Stimulated activated naive CD8-positive, alpha-beta T cell treated with anti-CD3 and anti-CD28 coated beads, Interleukin-15, amount 100 ng/mL, for 72 hours (primary cell): Measurements from ENCODE around the gene RPS13.
"Not testable (repeated sequence)": the region's sequence is repeated elsewhere in the genome, so short reads cannot be mapped to it uniquely, and the experiment has no call there.

Experiments used
- ATAC-seq: fragments of 150-1000 bp; cut with Tn5 transposase; 2 replicates; pipeline ENCODE4 v1.10.0; 2021; ENCODE audit warnings: mild to moderate bottlenecking, moderate library complexity
- DNase-seq, 2 donors: peaks; one replicate each; pipeline ENCODE4 v3.0.0; 2021 to 2022
- H3K27ac Mint-ChIP-seq, 2 donors: one replicate each; pipeline ENCODE4 v1.8.0; 2022; ENCODE audit warnings: mild to moderate bottlenecking in 2 of 2, mixed read lengths in 2 of 2, moderate library complexity in 2 of 2
- H3K27me3 Mint-ChIP-seq: one replicate; pipeline ENCODE4 v1.8.0; 2022; ENCODE audit warnings: mixed read lengths
- H3K4me1 Mint-ChIP-seq: one replicate; pipeline ENCODE4 v1.8.0; 2022; ENCODE audit warnings: mild to moderate bottlenecking, mixed read lengths
- H3K4me3 Mint-ChIP-seq, 2 donors: one replicate each; pipeline ENCODE4 v1.8.0; 2022; ENCODE audit warnings: mild to moderate bottlenecking in 2 of 2, mixed read lengths in 2 of 2, moderate library complexity in 1 of 2
- H3K9me3 Mint-ChIP-seq, 2 donors: one replicate each; pipeline ENCODE4 v1.8.0; 2022; ENCODE audit warnings: mixed read lengths in 2 of 2

The RPS13 gene

GRCh38 chr11:17077520-17078401 lies at the start of gene RPS13:
RPS13 (minus strand) TSS chr11:17077667; CDS start chr11:17077641, 26 bp downstream.
- Mint-ChIP-seq H3K9me3 (no peaks in the 10 kb centered on the region), H3K4me3 (peak within 1 kb of the TSS; percentile 98 to 100), H3K27me3 (no peaks in the 10 kb centered on the region), H3K27ac (peak within 1 kb of the TSS; percentile 97 to 99), H3K4me1 (peaks cover 49% of the 10 kb centered on the region)
- DNase-seq (peak; percentile 90 to 96), ATAC-seq (peak; percentile 98)

GRCh38 chr11:17121981-17122380 lies 44.5 kb upstream of the RPS13 start:
- Mint-ChIP-seq H3K27me3 (no peaks in the 10 kb centered on the region), H3K27ac (no peak overlapping the region), H3K9me3 (no peaks in the 10 kb centered on the region), H3K4me3 (no peak overlapping the region), H3K4me1 (no peaks in the 10 kb centered on the region)
- no peak for ATAC-seq
- no peak for DNase-seq

- Mint-ChIP-seq H3K27me3 (no peaks in the 10 kb centered on the region), H3K27ac (no peak overlapping the region), H3K4me3 (no peak overlapping the region), H3K4me1 (no peaks in the 10 kb centered on the region), H3K9me3 (no peaks in the 10 kb centered on the region)
- no peak for ATAC-seq
- no peak for DNase-seq
Observed at GRCh38 chr11:17117262-17117661, 39.8 kb upstream of the RPS13 start.

GRCh38 chr11:17116117-17116516 lies 38.6 kb upstream of the RPS13 start:
- Mint-ChIP-seq H3K4me3 (no peak overlapping the region), H3K27ac (no peak overlapping the region), H3K4me1 (no peaks in the 10 kb centered on the region), H3K9me3 (no peaks in the 10 kb centered on the region), H3K27me3 (no peaks in the 10 kb centered on the region)
- no peak for ATAC-seq
- DNase-seq: no peak

GRCh38 chr11:17107745-17108144 lies 30.3 kb upstream of the RPS13 start:
- not testable (repeated sequence) for H3K9me3 Mint-ChIP-seq, H3K27ac Mint-ChIP-seq, H3K27me3 Mint-ChIP-seq, H3K4me3 Mint-ChIP-seq, H3K4me1 Mint-ChIP-seq, ATAC-seq, DNase-seq

GRCh38 chr11:17105404-17106040 lies 28.1 kb upstream of the RPS13 start:
- DNase-seq, H3K9me3 Mint-ChIP-seq, H3K27me3 Mint-ChIP-seq, H3K27ac Mint-ChIP-seq, ATAC-seq, H3K4me3 Mint-ChIP-seq, H3K4me1 Mint-ChIP-seq: not testable (repeated sequence)

- Mint-ChIP-seq H3K4me1 (no peaks in the 10 kb centered on the region), H3K27me3 (no peaks in the 10 kb centered on the region), H3K27ac (no peak overlapping the region), H3K9me3 (no peaks in the 10 kb centered on the region), H3K4me3 (no peak overlapping the region)
- ATAC-seq (no peak), DNase-seq (no peak)
Observed at GRCh38 chr11:17102462-17102861, 25.0 kb upstream of the RPS13 start.

GRCh38 chr11:17098658-17099057 lies 21.2 kb upstream of the RPS13 start:
- no peak for DNase-seq
- Mint-ChIP-seq H3K4me3 (no peak overlapping the region), H3K27me3 (no peaks in the 10 kb centered on the region), H3K27ac (no peak overlapping the region), H3K4me1 (no peaks in the 10 kb centered on the region), H3K9me3 (no peaks in the 10 kb centered on the region)
- ATAC-seq: no peak

GRCh38 chr11:17098038-17098437 lies 20.6 kb upstream of the RPS13 start:
- Mint-ChIP-seq H3K4me1 (no peaks in the 10 kb centered on the region), H3K9me3 (no peaks in the 10 kb centered on the region), H3K27me3 (no peaks in the 10 kb centered on the region), H3K4me3 (no peak overlapping the region), H3K27ac (no peak overlapping the region)
- no peak for DNase-seq
- no peak for ATAC-seq

GRCh38 chr11:17085976-17086375 lies 8.5 kb upstream of the RPS13 start:
- not testable (repeated sequence) for DNase-seq, H3K9me3 Mint-ChIP-seq, ATAC-seq, H3K27me3 Mint-ChIP-seq, H3K27ac Mint-ChIP-seq, H3K4me1 Mint-ChIP-seq, H3K4me3 Mint-ChIP-seq

- Mint-ChIP-seq H3K27ac (peak overlapping the region; percentile 97 to 99), H3K4me1 (peaks cover 49% of the 10 kb centered on the region), H3K4me3 (peak overlapping the region; percentile 98 to 100), H3K27me3 (no peaks in the 10 kb centered on the region), H3K9me3 (no peaks in the 10 kb centered on the region)
- DNase-seq: no peak
- ATAC-seq: peak; percentile 34
Observed at GRCh38 chr11:17077240-17077519, 287 bp downstream of the RPS13 start.

GRCh38 chr11:17076517-17077239 lies 789 bp downstream of the RPS13 start:
- Mint-ChIP-seq H3K9me3 (no peaks in the 10 kb centered on the region), H3K27ac (peak overlapping the region; percentile 97 to 99), H3K4me3 (peak overlapping the region; percentile 98 to 100), H3K4me1 (peaks cover 49% of the 10 kb centered on the region), H3K27me3 (no peaks in the 10 kb centered on the region)
- no peak for DNase-seq
- ATAC-seq: no peak

GRCh38 chr11:17075506-17075905 lies 2.0 kb downstream of the RPS13 start:
- ATAC-seq (no peak), DNase-seq (no peak)
- H3K4me1 Mint-ChIP-seq: peaks cover 49% of the 10 kb centered on the region
- no peaks in the 10 kb centered on the region for H3K9me3 Mint-ChIP-seq
- no peaks in the 10 kb centered on the region for H3K27me3 Mint-ChIP-seq
- peak overlapping the region; percentile 55 to 100 for H3K4me3 Mint-ChIP-seq
- H3K27ac Mint-ChIP-seq: peak overlapping the region in 1 of 2 donors; percentile 86

- Mint-ChIP-seq H3K27ac (no peak overlapping the region), H3K27me3 (no peaks in the 10 kb centered on the region), H3K4me3 (no peak overlapping the region), H3K9me3 (no peaks in the 10 kb centered on the region), H3K4me1 (peaks cover 36% of the 10 kb centered on the region)
- ATAC-seq (no peak), DNase-seq (no peak)
Observed at GRCh38 chr11:17073370-17074027, 4.0 kb downstream of the RPS13 start.

GRCh38 chr11:17067417-17067816 lies 10.1 kb downstream of the RPS13 start:
- Mint-ChIP-seq H3K9me3 (peaks cover 0 to 7% of the 10 kb centered on the region in 2 donors), H3K27ac (no peak overlapping the region), H3K4me1 (no peaks in the 10 kb centered on the region), H3K27me3 (no peaks in the 10 kb centered on the region), H3K4me3 (no peak overlapping the region)
- ATAC-seq: no peak
- DNase-seq: no peak
